Posterior vena cava (tissue), 2 donors: ENCODE measurements around the gene TRIP13. TPM values are rescaled to one million over a fixed set of nuclear protein-coding genes. Genes with fewer than 3 reads are reported as not detected.
"Not testable (repeated sequence)": the region's sequence is repeated elsewhere in the genome, so short reads cannot be mapped to it uniquely, and the experiment has no call there.

Experiments used
- DNase-seq: peaks from one replicate; pipeline ENCODE4 v3.0.0-alpha.2; 2020; ENCODE audit warnings: low spot score
- intact Hi-C, 2 donors: fragments of 100-400 bp; cut with DNase I; formaldehyde crosslinking; loops; one replicate each; pipeline versions ENCODE4 v1.14.1 to v1.14.2; 2022 to 2023
- total RNA-seq, 2 donors: library from RNA; stranded (reverse); fragmentation: NEBNext Ultra II Directional; extraction: Animal tissue kit (Norgen Biotek cat#: 25700); gene quantifications; one replicate each; pipeline ENCODE4 v1.2.1, GENCODE V29; 2021
- donor health status: DM: yes; HTN: yes; CAD: no.
- donor health status: DM: yes; HTN: yes; CAD: no.

Gene TRIP13
- total RNA-seq, 2 donors from 2014 or later: 0.95 to 1.6 TPM

DNA sequence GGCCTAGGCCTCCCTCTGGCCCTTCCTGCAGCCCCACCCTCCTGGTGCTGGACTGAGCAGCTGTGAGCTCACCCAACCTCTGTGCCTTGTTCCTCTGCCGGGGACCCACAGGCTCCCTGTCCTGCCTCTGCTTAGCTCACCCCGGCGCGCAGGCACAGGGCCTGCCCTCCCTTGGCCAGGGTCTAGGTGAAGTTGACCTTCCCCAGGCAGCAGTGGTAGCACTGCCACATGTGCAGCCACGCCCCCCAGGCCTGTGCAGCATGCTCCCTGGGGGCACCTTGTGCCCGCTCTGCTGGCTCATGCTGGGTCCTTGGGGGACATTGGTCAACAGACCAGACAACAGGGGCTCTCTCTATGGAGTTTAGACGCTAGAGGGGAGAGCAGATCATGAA, 18.1 kb downstream of the TRIP13 start:
- intact Hi-C loops: no loop called here

DNA sequence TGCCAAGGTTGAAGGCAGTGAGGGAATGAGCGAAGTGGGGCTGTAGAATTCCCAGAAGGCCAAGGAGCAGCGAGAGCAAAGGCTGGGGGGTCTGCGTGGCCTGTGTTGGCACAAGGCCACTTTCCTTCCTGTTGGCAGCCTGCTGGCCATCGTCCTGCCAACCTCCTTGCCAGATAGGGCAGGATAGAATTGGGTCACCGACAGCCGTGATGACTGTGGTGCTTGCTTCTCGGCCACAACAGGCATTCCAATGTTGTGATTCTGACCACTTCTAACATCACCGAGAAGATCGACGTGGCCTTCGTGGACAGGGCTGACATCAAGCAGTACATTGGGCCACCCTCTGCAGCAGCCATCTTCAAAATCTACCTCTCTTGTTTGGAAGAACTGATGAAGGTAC, 18.9 kb downstream of the TRIP13 start:
- no peak for DNase-seq
- intact Hi-C loops: no loop called here

More for the DNA sequence above, 18.1 kb downstream of the TRIP13 start:
- DNase-seq: no peak

DNA sequence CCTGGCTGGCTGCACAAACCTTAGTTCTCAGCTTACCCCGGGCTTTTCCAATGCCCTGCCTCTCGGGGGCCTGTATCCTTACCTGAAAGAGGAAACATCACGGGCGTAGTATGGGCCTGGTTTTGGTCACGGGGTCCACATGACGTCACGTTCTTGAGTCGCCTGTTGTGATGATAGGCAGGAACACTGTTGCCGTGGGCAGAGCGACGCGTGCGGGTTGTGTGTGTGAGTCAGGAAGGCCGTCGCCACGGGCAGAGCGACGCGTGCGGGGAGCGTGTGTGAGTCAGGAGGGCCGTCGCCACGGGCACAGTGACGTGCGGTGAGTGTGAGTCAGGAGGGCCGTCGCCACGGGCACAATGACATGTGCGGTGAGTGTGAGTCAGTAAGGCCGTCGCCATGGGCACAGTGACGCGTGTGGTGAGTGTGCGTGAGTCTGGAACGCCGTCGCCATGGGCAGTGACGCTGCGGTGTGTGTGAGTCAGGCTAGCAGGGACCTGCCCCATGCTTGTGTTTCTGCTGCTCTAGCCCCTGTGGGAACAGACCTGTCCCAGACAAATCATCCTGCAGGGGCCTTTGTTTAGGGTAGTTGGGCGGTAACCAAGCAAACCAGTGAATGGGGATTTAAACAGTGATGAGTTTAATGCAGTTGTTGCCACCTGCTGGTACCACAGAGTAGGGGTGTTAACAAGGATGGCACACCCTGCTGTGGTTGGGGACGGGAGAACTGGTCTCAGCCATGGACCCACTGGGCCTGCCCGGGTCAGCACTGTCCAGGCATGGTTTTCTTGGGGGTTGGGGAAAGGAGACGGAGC, 19.8 kb downstream of the TRIP13 start:
- intact Hi-C loops: no loop called here
- DNase-seq: peak; percentile 68

DNA sequence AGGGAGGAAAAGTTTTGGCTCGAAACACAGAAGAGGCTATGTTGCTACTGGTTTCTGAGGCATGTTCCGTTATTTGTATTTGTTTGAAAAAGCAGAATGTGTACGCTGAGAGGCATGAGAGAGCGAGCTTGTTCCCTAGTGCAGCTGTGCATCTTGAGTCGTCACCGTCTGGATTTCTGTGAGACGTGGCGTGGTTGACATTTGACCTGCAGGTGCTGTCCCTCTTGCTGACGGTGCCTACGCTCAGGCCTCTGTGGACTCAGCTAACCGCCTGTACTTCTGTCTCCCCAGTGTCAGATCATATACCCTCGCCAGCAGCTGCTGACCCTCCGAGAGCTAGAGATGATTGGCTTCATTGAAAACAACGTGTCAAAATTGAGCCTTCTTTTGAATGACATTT, 21.5 kb downstream of the TRIP13 start:
- DNase-seq: no peak
- intact Hi-C loops: no loop called here

DNA sequence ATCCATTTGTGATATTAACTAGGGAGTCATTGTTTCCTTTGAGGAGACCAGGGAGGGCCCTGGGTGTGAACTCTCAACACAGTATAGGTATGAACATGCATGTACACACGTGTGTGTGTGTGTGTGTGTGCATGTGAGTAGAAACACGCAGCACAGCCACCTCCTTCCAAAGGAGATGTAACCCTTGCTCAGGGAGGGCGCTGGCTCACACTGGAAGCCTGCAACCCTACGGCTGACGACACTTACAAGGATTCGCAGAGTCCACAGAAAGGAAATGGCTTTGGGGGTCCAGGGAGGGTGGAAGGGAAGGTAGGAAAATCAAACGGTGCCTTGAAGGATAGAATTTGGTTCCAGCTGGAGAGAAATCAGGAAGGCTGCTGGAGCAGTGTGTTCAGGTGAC, 21.9 kb downstream of the TRIP13 start:
- intact Hi-C loops: no loop called here
- peak; percentile 72 for DNase-seq

DNA sequence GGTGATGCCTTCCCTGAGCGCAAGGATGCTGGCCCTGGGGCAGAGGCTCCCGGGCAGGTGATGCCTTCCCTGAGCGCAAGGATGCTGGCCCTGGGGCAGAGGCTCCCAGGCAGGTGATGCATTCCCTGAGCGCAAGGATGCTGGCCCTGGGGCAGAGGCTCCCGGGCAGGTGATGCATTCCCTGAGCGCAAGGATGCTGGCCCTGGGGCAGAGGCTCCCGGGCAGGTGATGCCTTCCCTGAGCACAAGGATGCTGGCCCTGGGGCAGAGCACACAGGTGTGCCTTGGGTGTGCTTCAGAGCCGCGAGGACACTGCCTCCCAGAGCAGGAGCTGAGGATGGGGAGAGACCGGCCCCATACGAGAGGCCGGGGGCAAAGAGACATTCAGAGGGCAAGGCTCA, 22.7 kb downstream of the TRIP13 start:
- intact Hi-C loops: not testable (repeated sequence)
- peak; percentile 34 for DNase-seq

DNA sequence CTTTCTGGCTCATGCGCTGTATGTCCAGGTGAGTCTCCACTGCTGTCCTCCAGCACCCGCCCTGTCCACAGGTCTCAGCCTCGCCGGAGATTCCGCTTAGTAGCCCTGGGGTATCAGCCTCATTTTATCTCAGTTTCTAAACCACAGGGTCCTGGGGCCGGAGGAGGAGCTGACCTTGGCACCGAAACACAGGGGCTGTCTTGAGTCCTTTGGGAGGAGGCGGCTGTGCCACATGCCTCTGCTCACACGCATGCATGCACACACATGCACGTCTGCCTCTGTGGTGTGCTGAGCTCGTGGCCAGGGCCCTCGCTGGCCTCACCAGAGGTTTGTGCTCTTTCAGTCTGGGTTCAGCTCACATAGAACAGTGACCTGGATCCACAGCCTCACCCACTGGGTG, 23.3 kb downstream of the TRIP13 start:
- peak; percentile 70 for DNase-seq
- intact Hi-C loops: no loop called here

DNA sequence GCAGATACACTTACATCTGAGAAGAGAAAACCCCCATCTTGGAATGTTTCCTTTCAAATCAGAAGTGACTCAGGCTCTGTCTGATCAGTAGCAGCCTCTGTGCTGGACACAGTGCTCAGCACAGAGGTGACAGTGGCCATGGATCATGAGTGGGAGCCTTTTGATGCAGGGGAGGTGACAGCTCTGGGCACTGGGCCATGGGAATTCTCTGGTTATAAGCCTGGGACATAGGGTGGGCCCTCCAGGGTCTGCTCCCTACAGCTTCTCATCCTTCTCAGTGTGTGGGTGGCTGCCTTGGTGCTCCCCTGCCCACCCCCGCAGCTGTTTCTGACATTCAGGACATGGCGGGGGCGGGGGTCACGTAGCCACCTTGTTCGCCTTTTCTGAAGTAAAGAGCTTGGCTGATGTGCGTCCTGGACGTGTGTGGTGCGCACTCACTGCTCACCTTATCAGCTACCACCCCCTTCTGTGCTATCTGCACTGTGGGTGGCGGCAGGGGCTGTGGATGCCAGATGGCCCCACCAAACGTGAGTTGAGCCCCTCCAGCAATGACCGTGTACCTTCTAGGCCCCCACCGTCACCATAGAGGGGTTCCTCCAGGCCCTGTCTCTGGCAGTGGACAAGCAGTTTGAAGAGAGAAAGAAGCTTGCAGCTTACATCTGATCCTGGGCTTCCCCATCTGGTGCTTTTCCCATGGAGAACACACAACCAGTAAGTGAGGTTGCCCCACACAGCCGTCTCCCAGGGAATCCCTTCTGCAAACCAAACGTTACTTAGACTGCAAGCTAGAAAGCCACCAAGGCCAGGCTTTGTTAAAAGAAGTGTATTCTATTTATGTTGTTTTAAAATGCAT, 24.0 kb downstream of the TRIP13 start:
- peak; percentile 51 for DNase-seq
- intact Hi-C loops: no loop called here

DNA sequence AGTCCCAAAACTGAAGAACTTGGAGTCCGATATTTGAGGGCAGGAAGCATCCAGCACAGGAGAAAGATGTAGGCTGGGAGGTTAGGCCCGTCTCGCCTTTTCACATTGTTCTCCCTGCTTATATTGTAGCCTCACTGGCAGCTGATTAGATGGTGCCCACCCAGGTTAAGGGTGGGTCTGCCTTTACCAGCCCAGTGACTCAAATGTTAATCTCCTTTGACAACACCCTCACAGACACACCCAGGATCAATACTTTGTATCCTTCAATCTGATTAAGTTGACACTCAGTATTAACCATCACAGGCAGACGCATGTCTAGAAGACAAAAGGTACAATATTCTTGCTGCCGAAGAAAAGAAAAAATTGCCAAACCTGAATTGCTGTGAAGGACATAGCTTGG, 26.0 kb downstream of the TRIP13 start:
- intact Hi-C loops, DNase-seq: not testable (repeated sequence)

DNA sequence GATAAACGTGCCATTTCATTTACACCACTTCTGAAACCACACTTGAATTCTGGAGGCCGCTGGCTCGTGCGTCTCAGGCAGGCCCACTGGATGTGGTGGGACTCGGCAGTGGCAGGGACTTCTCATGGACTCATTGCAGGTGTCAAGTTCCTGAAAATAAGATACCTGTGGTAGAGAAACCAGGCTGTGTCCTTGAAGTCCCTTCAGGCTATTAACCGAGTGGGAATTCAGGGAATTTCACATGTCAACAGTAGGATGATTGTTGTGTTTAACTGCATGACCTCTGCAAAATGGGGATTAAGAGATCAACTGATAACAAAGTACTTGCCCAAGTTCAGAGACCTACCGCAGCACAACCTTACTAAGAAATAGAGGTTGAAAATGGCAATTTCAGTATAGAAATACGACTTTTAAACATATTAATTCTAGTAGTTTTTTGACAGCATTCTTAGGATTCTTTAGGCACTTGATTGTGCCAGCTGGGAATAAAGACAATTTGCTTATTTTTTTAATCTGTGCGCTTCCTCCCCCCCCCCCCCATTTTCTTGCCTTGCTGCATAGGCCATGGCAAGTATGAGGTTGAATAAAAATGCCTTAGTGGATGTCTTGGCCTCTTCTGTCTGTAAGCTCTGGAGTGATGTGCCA, 26.8 kb downstream of the TRIP13 start:
- intact Hi-C loops: no loop called here
- DNase-seq: no peak

DNA sequence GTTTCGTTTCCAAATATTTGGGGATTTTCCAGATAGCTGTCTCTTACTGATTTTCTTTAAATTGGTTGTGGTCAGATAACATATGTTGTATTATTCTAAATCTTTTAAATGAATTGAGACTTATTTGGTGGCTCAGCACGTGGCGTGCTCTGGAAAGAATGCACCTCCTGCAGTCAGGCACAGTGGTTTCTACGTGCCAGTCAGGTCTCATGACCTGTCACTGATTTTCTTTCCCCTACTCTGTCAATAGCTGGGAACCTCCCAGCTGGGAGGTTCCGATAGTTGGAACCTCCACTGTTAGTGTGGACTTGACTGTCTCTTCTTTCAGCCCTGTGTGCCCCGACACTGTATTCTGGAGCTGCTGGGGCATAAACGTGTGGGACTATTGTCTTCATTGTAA, 27.6 kb downstream of the TRIP13 start:
- intact Hi-C loops: loop anchor here in 1 of 2 donors (5.0 kb wide), 1 partner anchor 222 kb away; no protein-coding TSS in a partner anchor
- DNase-seq: no peak

DNA sequence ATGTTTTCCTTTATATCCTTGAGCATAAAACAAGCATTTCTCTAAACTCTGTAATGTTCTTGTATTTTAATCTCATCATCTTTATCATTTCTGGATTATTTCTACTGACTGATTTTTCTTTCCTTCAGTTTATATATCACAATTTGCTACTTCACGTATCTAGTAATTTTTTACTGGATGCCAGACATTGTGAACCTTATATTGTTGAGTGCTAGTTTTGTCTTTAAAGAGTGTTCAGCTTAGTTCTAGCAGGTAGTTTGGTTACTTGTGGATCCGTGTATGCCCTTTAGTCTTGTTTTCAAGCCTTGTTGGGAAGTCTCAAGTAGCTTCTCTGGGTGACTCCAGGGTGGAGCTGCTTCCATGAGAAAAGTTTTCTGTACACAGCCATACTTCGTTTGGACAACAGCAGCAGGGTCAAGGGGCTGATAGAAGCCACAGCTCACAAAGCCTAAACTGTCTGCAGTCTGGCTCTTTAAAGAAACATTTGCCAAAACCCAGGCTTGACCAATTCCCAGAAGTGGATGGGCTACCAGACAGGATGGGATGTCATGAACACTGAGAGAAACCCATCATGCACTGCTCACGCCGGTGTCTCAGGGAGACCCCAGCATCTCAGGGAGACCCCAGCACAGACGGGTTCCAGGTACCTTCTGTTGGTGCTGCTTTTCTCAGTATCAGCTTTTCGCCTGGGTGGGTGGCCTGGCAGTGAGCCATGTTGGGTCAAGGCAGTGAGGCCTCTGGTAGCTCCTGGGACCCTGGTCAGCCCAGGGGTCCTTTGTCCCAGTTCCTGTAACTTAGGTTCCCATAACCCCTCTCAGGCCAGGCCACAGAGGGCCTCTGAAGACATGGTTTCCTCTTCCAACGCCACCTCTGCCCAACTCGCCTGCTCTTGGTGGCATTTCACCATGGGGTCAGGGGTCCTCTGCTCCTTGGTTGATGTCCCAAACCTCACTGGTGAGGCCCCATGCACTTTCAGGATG, 29.1 kb downstream of the TRIP13 start:
- DNase-seq: peak; percentile 73
- intact Hi-C loops: loop anchor here (1.0 to 5.0 kb wide), 2 partner anchors 218 to 221 kb away; no protein-coding TSS in a partner anchor

DNA sequence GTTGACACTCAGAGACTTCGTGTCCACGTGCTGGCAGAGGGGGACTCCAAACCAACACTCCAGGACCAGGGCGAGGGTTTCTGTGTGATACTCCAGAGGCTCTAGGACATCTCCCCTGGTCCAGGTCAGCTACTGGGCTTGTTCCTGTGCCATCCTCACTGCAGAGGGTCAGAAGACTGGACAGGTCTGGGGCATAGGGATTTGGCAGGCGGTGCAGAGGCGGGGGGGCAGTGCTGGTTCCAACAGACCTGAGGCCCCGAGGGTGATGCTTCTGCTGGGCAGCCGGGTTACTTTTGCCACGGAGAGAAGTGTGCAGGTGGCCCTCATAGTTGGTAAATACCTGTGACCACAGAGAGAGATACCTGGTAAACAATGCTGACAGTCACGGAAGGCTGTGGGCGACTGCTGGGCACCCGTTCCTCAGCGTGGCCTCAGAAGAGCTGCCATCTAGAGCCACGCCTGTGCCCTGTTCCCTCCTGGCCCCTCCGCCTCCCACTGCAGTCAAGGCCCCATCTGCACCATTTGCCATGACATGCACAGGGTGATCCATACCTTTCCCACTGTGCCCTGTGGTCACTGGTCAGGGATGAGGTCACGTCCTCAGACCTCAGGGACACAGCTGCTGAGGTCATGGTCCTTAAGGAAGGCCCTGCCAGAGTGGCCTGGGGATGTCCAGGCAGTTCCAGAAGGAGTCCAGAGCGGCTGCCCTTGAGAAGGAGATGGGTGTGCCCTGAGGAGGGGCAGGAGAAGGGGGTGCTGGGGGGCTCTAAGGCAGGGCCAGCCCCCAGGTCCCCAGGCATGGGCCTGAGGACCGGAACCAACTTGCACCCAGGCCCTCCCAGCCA, 30.0 kb downstream of the TRIP13 start:
- intact Hi-C loops: loop anchor here (1.0 to 5.0 kb wide), 3 partner anchors 18 to 220 kb away; no protein-coding TSS in a partner anchor
- DNase-seq: peak; percentile 51

DNA sequence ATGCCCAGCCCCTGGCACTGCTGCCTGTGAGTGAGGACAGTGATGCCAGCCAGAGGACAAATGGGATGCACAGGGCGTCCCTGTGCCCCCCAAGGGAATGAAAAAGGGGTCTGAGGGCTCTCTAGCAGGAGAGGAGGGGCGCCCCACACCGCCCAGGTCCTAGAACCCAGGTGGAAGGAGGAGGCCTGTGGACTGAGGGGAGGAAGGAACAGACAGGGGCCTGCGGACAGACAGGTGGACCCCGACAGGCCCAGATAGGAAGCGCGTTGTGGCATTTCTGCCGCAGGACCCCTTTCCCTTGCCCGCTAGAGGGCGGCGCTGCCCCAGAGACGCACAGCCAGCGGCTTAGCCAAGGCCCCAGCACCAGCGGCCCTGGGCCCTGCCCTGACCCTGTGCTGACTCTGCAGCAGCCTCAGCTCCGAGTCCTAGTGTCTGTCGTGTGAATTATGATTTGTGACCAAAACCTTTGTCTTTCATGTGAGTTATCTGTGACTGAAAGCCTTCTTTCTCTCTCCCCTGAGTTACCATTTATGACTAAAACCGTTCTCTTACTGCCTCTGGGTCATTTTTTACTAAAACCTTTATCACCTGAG, 30.7 kb downstream of the TRIP13 start:
- intact Hi-C loops: loop anchor here (1.0 to 5.0 kb wide), 2 partner anchors 19 to 219 kb away; no protein-coding TSS in a partner anchor
- DNase-seq: peak; percentile 95

DNA sequence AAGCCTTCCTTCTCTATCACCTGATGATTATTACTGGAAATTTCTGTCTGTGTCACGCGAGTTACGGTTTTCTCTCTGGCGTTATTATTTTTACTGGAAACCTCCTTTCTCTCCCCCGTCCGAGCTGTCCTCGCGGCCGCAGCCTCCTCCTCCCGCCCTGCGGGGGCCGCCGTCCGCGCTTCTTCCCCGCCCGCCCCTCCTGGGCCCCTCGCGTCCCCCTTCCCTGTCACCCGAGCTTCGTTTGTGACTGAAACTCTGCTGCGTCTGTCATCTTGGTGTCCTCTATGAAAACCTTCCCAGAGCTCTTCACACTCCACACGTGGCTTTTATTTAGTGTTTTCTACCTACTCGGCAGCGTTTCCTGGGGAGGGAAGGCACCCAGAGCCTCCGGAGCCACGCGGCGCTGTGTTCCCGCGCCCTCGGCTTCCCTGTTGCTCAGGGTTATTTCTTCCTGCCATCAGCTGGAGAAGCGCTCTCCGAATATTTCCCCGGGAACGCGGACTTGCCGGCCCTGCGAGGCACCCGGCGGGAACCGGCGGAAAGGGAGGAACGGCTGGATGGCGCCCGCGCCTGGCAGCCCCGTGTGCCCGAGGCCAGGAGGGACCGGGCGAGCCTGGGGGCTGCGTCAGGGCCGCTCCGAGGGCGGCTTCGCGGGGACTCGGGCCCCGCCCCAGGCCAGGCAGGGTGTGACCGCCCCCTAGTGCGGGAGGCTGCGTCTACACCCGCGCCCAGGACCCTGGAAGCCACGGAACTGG, 33.9 kb downstream of the TRIP13 start:
- peak; percentile 79 for DNase-seq
- intact Hi-C loops: no loop called here

DNA sequence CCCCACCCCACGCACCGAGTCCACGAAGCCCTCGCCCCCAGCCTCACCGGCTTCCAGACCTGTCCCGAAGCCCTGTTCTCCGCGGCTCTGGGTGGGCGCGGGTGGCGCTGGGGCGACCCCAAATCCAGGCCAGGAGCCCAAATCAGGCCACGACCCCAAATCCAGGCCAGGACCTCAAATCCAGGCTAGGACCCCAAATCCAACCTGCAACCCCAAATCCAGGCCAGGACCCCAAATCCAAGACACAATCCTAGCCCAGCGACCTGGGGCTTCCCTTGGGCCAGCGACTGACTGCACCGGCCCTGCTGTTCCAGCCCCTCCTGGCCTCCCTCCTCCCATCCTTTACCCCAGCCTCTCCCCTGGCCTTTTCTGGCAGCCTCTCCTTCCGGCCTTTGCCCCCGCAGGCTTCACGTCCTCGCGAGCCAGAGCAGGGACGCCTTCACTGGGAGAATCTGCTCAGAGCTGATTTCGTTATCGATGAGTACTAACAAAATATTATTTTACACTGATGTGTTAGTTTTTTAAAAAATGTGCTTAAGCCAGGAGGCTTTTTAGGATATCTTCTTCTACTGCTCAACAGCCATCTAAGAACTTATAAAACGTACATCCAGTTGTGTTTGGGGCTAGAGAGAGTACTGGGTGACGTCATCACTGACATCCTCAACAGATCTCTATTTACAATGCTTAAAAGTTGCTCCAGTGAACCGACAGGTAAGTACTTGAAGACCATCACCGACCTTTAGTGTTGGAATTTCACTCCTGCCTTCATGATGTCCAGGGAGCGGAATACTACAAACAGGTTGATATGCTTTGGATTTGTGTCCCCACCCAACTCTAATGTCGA, 34.7 kb downstream of the TRIP13 start:
- intact Hi-C loops: no loop called here
- no peak for DNase-seq
